Stimulated activated CD4-positive, alpha-beta T cell treated with anti-CD3 and anti-CD28 coated beads, Interleukin-1b, Interleukin-23, amount 100 ng/mL, for 4 hours (primary cell): Measurements from ENCODE around the gene LTBP2.

Experiments used
- DNase-seq, 2 donors: peaks; one replicate each; pipeline ENCODE4 v3.0.0-alpha.2; 2020; ENCODE audit warnings: low read depth in 2 of 2

LTBP2 gene

GRCh38 chr14:74591394-74591793 lies 20.6 kb downstream of the LTBP2 start:
- DNase-seq = no peak

GRCh38 chr14:74589291-74589879 lies 22.7 kb downstream of the LTBP2 start:
- DNase-seq = no peak

- no peak for DNase-seq
Measured at GRCh38 chr14:74587363-74587707, 24.7 kb downstream of the LTBP2 start.

GRCh38 chr14:74586681-74587362 lies 25.2 kb downstream of the LTBP2 start:
- no peak for DNase-seq

GRCh38 chr14:74585406-74586335 lies 26.4 kb downstream of the LTBP2 start:
- no peak for DNase-seq

- no peak for DNase-seq
Measured at GRCh38 chr14:74584951-74585350, 27.1 kb downstream of the LTBP2 start.

- DNase-seq = no peak
Measured at GRCh38 chr14:74583689-74584434, 28.2 kb downstream of the LTBP2 start.

- DNase-seq = no peak
Measured at GRCh38 chr14:74582910-74583581, 29.0 kb downstream of the LTBP2 start.

- no peak for DNase-seq
Measured at GRCh38 chr14:74580275-74580672, 31.8 kb downstream of the LTBP2 start.

GRCh38 chr14:74579447-74580274 lies 32.4 kb downstream of the LTBP2 start:
- DNase-seq = no peak

GRCh38 chr14:74578479-74578878 lies 33.6 kb downstream of the LTBP2 start:
- no peak for DNase-seq

- DNase-seq = no peak
Measured at GRCh38 chr14:74577948-74578275, 34.1 kb downstream of the LTBP2 start.

- DNase-seq = no peak
Measured at GRCh38 chr14:74577247-74577947, 34.6 kb downstream of the LTBP2 start.

- no peak for DNase-seq
Measured at GRCh38 chr14:74575936-74576335, 36.1 kb downstream of the LTBP2 start.

- DNase-seq = no peak
Measured at GRCh38 chr14:74575507-74575906, 36.5 kb downstream of the LTBP2 start.

GRCh38 chr14:74574706-74575105 lies 37.3 kb downstream of the LTBP2 start:
- no peak for DNase-seq

GRCh38 chr14:74574090-74574433 lies 38.0 kb downstream of the LTBP2 start:
- DNase-seq = no peak

GRCh38 chr14:74573421-74574089 lies 38.5 kb downstream of the LTBP2 start:
- DNase-seq = no peak

GRCh38 chr14:74572726-74573301 lies 39.2 kb downstream of the LTBP2 start:
- no peak for DNase-seq
